Mesenchymal stem cell (in vitro differentiated cells and primary cell): ENCODE results near the gene PRDX6.
"Not testable (repeated sequence)": the region's sequence is repeated elsewhere in the genome, so short reads cannot be mapped to it uniquely, and the experiment has no call there.

ENCODE experiments used
- DNase-seq: peaks from one replicate; pipeline ENCODE4 v3.0.0-alpha.2; 2013
- H2AFZ ChIP-seq: one replicate; pipeline ENCODE4 v1.6.1; 2013; ENCODE audit warnings: low read depth, mild to moderate bottlenecking, control low read depth, inconsistent platforms, low read length, moderate library complexity
- H2AK5ac ChIP-seq: 2 replicates; pipeline ENCODE4 v1.6.1; 2013; ENCODE audit warnings: low read length, moderate library complexity, mild to moderate bottlenecking, inconsistent platforms; ENCODE audit not compliant: severe bottlenecking
- H2BK120ac ChIP-seq: one replicate; pipeline ENCODE4 v1.6.1; 2013; ENCODE audit warnings: low read depth, mild to moderate bottlenecking, inconsistent platforms, low read length, moderate library complexity
- H2BK12ac ChIP-seq, 2 experiments: one replicate each; pipeline ENCODE4 v1.6.1; 2013; ENCODE audit warnings: inconsistent platforms in 2 of 2, low read length in 2 of 2, mild to moderate bottlenecking in 2 of 2, moderate library complexity in 2 of 2, control low read depth in 1 of 2
- H2BK15ac ChIP-seq: one replicate; pipeline ENCODE4 v1.6.1; 2013; ENCODE audit warnings: mild to moderate bottlenecking, low read depth, inconsistent platforms; ENCODE audit not compliant: poor library complexity, severe bottlenecking
- H2BK5ac ChIP-seq: 2 replicates; pipeline ENCODE4 v1.6.1; 2013; ENCODE audit warnings: low read depth, mild to moderate bottlenecking, low read length, control low read depth, inconsistent platforms; ENCODE audit not compliant: poor library complexity, severe bottlenecking
- H3K14ac ChIP-seq, 2 experiments: one replicate each; pipeline ENCODE4 v1.6.1; 2013; ENCODE audit warnings: inconsistent platforms in 2 of 2, low read length in 2 of 2, control low read depth in 1 of 2, mild to moderate bottlenecking in 1 of 2, moderate library complexity in 1 of 2
- H3K18ac ChIP-seq, 2 experiments: one replicate each; pipeline ENCODE4 v1.6.1; 2013; ENCODE audit warnings: inconsistent platforms in 2 of 2, low read length in 2 of 2, control low read depth in 1 of 2, low read depth in 1 of 2, mild to moderate bottlenecking in 1 of 2
- H3K23ac ChIP-seq, 2 experiments: one replicate each; pipeline ENCODE4 v1.6.1; 2013; ENCODE audit warnings: inconsistent platforms in 2 of 2, low read length in 2 of 2, mild to moderate bottlenecking in 2 of 2, moderate library complexity in 2 of 2, control low read depth in 1 of 2
- H3K27ac ChIP-seq: 2 replicates; pipeline ENCODE4 v1.5.1; 2013; ENCODE audit warnings: mild to moderate bottlenecking, moderate library complexity, low read length, control low read depth, inconsistent platforms; ENCODE audit not compliant: poor library complexity, severe bottlenecking
- H3K27me3 ChIP-seq, 2 experiments: 2 replicates each; pipeline versions ENCODE4 v1.6.1 to v1.7.0; 2013; ENCODE audit warnings: low read length in 2 of 2, mild to moderate bottlenecking in 2 of 2, moderate library complexity in 2 of 2, control low read depth in 1 of 2, inconsistent platforms in 1 of 2; ENCODE audit not compliant: control insufficient read depth in 1 of 2, insufficient read depth in 1 of 2
- H3K36me3 ChIP-seq, 2 experiments: 2 replicates each; pipeline versions ENCODE4 v1.6.1 to v1.7.0; 2013; ENCODE audit warnings: low read length in 2 of 2, control low read depth in 1 of 2, inconsistent platforms in 1 of 2, low read depth in 1 of 2, mild to moderate bottlenecking in 1 of 2; ENCODE audit not compliant: insufficient read depth in 2 of 2, control insufficient read depth in 1 of 2
- H3K4ac ChIP-seq, 2 experiments: one replicate each; pipeline ENCODE4 v1.6.1; 2013; ENCODE audit warnings: inconsistent platforms in 2 of 2, low read length in 2 of 2, mild to moderate bottlenecking in 2 of 2, moderate library complexity in 2 of 2, control low read depth in 1 of 2, low read depth in 1 of 2
- H3K4me1 ChIP-seq: 2 replicates; pipeline ENCODE4 v1.6.1; 2013; ENCODE audit warnings: low read depth, low read length, control low read depth; ENCODE audit not compliant: control insufficient read depth, insufficient read depth
- H3K4me2 ChIP-seq: 2 replicates; pipeline ENCODE4 v1.6.1; 2013; ENCODE audit warnings: low read length, mild to moderate bottlenecking, inconsistent platforms; ENCODE audit not compliant: poor library complexity, severe bottlenecking
- H3K4me3 ChIP-seq, 2 experiments: 2 replicates each; pipeline versions ENCODE4 v1.5.1 to v1.7.0; 2013; ENCODE audit warnings: low read length in 2 of 2, mild to moderate bottlenecking in 2 of 2, control low read depth in 1 of 2, low read depth in 1 of 2; ENCODE audit not compliant: insufficient read depth in 1 of 2
- H3K79me1 ChIP-seq: replicated peaks from 2 replicates; pipeline ENCODE4 v1.6.1; 2013; ENCODE audit warnings: mild to moderate bottlenecking, control low read depth, low read length, inconsistent platforms; ENCODE audit not compliant: poor library complexity, severe bottlenecking
- H3K9ac ChIP-seq: 2 replicates; pipeline ENCODE4 v1.7.0; 2013; ENCODE audit warnings: mild to moderate bottlenecking, low read length, moderate library complexity
- H3K9me3 ChIP-seq: 2 replicates; pipeline ENCODE4 v1.7.0; 2013; ENCODE audit warnings: mild to moderate bottlenecking, low read length; ENCODE audit not compliant: control insufficient read depth
- H4K8ac ChIP-seq: one replicate; pipeline ENCODE4 v1.6.1; 2013; ENCODE audit warnings: inconsistent platforms, mild to moderate bottlenecking, low read length, moderate library complexity
- H4K91ac ChIP-seq: one replicate; pipeline ENCODE4 v1.6.1; 2013; ENCODE audit warnings: mild to moderate bottlenecking, low read length, inconsistent platforms
- WGBS: methylation state at CpG from one replicate; pipeline ENCODE4 v1.1.7; 2013; ENCODE audit warnings: mixed read lengths; 5-methylcytosine and 5-hydroxymethylcytosine counted together

The PRDX6 gene

GRCh38 chr1:173509797-173510196 lies 32.7 kb downstream of the PRDX6 start:
- Histone ChIP-seq H3K9ac (no peak overlapping the region), H3K4ac (no peak overlapping the region), H3K4me3 (no peak overlapping the region), H4K91ac (no peak overlapping the region), H2AK5ac (no peak overlapping the region), H3K4me1 (peaks cover 4% of the 10 kb centered on the region), H3K27me3 (no peaks in the 10 kb centered on the region), H2BK5ac (no peak overlapping the region), H3K9me3 (peaks cover 5% of the 10 kb centered on the region), H2BK12ac (no peak overlapping the region), H2BK15ac (no peak overlapping the region), H3K27ac (no peak overlapping the region), H3K4me2 (no peak overlapping the region), H3K36me3 (no peaks in the 10 kb centered on the region), H2BK120ac (no peak overlapping the region), H3K23ac (no peak overlapping the region), H4K8ac (no peak overlapping the region), H2AFZ (no peak overlapping the region), H3K14ac (no peak overlapping the region), H3K79me1 (no peaks in the 10 kb centered on the region), H3K18ac (no peak overlapping the region)
- no peak for DNase-seq
- 100% methylated on average over 1 of the region's 1 CpG for WGBS

- not testable (repeated sequence) for H3K4me3 ChIP-seq, H2AK5ac ChIP-seq, H2BK5ac ChIP-seq, H3K4me1 ChIP-seq, H3K27ac ChIP-seq, H4K91ac ChIP-seq, H3K18ac ChIP-seq, H3K36me3 ChIP-seq, H3K23ac ChIP-seq, H4K8ac ChIP-seq, H2BK120ac ChIP-seq, H3K27me3 ChIP-seq, H3K14ac ChIP-seq, H2BK15ac ChIP-seq, H3K9me3 ChIP-seq, H3K4me2 ChIP-seq, H3K79me1 ChIP-seq, H2AFZ ChIP-seq, H2BK12ac ChIP-seq, DNase-seq, H3K4ac ChIP-seq, H3K9ac ChIP-seq
- WGBS: 88% methylated on average over 1 of the region's 1 CpG
Observed at GRCh38 chr1:173514503-173514902, 37.4 kb downstream of the PRDX6 start.

GRCh38 chr1:173520799-173521198 lies 43.7 kb downstream of the PRDX6 start:
- H4K8ac ChIP-seq: no peak overlapping the region
- H3K23ac ChIP-seq: no peak overlapping the region
- no peaks in the 10 kb centered on the region for H3K79me1 ChIP-seq
- H3K27me3 ChIP-seq: no peaks in the 10 kb centered on the region
- H2BK120ac ChIP-seq: no peak overlapping the region
- H3K4ac ChIP-seq: no peak overlapping the region
- no peak overlapping the region for H3K18ac ChIP-seq
- H2AK5ac ChIP-seq: no peak overlapping the region
- no peak overlapping the region for H3K9ac ChIP-seq
- H2BK12ac ChIP-seq: no peak overlapping the region
- no peak overlapping the region for H2AFZ ChIP-seq
- 100% methylated on average over 1 of the region's 2 CpGs for WGBS
- H3K4me2 ChIP-seq: no peak overlapping the region
- H4K91ac ChIP-seq: no peak overlapping the region
- no peaks in the 10 kb centered on the region for H3K36me3 ChIP-seq
- no peak for DNase-seq
- H2BK5ac ChIP-seq: no peak overlapping the region
- no peaks in the 10 kb centered on the region for H3K4me1 ChIP-seq
- H3K27ac ChIP-seq: no peak overlapping the region
- no peaks in the 10 kb centered on the region for H3K9me3 ChIP-seq
- H2BK15ac ChIP-seq: no peak overlapping the region
- no peak overlapping the region for H3K14ac ChIP-seq
- no peak overlapping the region for H3K4me3 ChIP-seq

- Histone ChIP-seq H3K9ac (no peak overlapping the region), H2BK5ac (no peak overlapping the region), H2AFZ (no peak overlapping the region), H2AK5ac (no peak overlapping the region), H3K4me1 (no peaks in the 10 kb centered on the region), H3K14ac (no peak overlapping the region), H4K8ac (no peak overlapping the region), H3K79me1 (no peaks in the 10 kb centered on the region), H3K4ac (no peak overlapping the region), H3K23ac (no peak overlapping the region), H3K18ac (no peak overlapping the region), H3K9me3 (no peaks in the 10 kb centered on the region), H3K4me3 (no peak overlapping the region), H3K36me3 (no peaks in the 10 kb centered on the region), H3K4me2 (no peak overlapping the region), H3K27ac (no peak overlapping the region), H2BK12ac (no peak overlapping the region), H3K27me3 (no peaks in the 10 kb centered on the region), H2BK120ac (no peak overlapping the region), H4K91ac (no peak overlapping the region), H2BK15ac (no peak overlapping the region)
- no peak for DNase-seq
- WGBS: 90% methylated on average over 2 of the region's 3 CpGs
Observed at GRCh38 chr1:173523329-173523728, 46.2 kb downstream of the PRDX6 start.
